Measurements from ENCODE around the gene SMIM41.

SMIM41 gene

GRCh38 chr12:52056801-52057637, 22.5 kb upstream of the SMIM41 start:
- H3K4me3 ChIP-seq (ENCODE audit: low read length in 2 of 2) = no peak overlapping the region
- peaks cover 15% of the 10 kb centered on the region in 2 donors for H3K4me1 ChIP-seq (ENCODE audit: control insufficient read depth in 2 of 2, insufficient read depth in 2 of 2, low read length in 2 of 2)
- no peak overlapping the region for H3K9ac ChIP-seq (ENCODE audit: low read depth in 1 of 2, low read length in 2 of 2)
- no peak overlapping the region for H3K27ac ChIP-seq (ENCODE audit: low read depth in 2 of 2, low read length in 2 of 2)
- H3K36me3 ChIP-seq (ENCODE audit: control insufficient read depth in 2 of 2, insufficient read depth in 2 of 2, low read length in 2 of 2) = peaks cover 15 to 18% of the 10 kb centered on the region in 2 donors
- no peaks in the 10 kb centered on the region for H3K27me3 ChIP-seq (ENCODE audit: control insufficient read depth in 2 of 2, insufficient read depth in 2 of 2, low read length in 2 of 2)
- no peaks in the 10 kb centered on the region for H3K9me3 ChIP-seq (ENCODE audit: control insufficient read depth in 2 of 2, low read length in 2 of 2)

DNA sequence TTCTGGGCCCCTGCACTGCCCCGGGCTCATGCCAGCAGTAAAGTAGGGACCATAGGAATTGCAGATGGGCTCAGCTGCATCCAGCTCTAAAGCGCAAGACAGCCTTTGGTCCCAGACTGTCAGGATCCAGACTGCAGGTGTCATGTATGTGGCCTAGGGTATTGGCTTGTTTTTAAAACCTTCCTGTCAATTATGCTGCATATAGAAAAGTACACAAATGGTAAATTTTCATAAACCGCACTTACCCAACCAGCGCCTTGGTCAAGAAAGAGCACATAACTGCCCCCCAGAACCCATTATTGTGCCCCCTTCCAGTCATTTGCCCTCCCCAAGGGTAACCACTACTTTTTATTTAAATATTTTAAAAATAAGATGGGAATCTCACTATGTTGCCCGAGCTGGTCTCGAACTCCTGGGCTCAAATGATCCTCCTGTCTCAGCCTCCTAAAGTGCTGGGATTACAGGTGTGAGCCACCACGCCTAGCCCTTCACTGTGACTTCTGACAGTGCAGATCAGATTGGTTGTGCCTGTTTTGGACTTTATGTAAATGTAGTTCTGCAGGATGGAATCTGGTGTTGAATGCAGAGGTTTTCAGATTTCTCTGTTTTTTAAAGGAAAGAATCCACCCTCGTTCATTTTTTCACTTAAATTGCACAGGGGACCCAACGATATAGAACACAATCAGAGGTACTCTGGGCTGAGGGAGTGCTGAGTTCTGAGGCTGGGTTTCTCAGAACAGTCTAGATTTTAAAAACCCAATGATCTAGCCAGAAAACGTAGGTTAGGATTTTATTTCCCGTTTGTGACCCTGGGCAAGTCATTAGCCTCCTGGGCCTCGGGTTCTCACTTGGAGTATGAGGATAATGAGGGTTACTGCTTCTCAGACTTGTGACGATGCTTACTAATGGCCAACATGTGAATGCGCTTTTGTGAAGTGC, 21.6 kb upstream of the SMIM41 start:
- Histone ChIP-seq H3K36me3 (ENCODE audit: control insufficient read depth in 2 of 2, insufficient read depth in 2 of 2, low read length in 2 of 2) (peaks cover 15 to 18% of the 10 kb centered on the region in 2 donors), H3K4me3 (ENCODE audit: low read length in 2 of 2) (no peak overlapping the region), H3K27ac (ENCODE audit: low read depth in 2 of 2, low read length in 2 of 2) (no peak overlapping the region)

GRCh38 chr12:52058631-52059361, 20.7 kb upstream of the SMIM41 start:
- no peak overlapping the region for H3K9ac ChIP-seq (ENCODE audit: low read depth in 1 of 2, low read length in 2 of 2)
- no peak overlapping the region for H3K4me3 ChIP-seq (ENCODE audit: low read length in 2 of 2)
- no peaks in the 10 kb centered on the region for H3K9me3 ChIP-seq (ENCODE audit: control insufficient read depth in 2 of 2, low read length in 2 of 2)
- H3K27ac ChIP-seq (ENCODE audit: low read depth in 2 of 2, low read length in 2 of 2) = no peak overlapping the region
- H3K27me3 ChIP-seq (ENCODE audit: control insufficient read depth in 2 of 2, insufficient read depth in 2 of 2, low read length in 2 of 2) = no peaks in the 10 kb centered on the region
- H3K4me1 ChIP-seq (ENCODE audit: control insufficient read depth in 2 of 2, insufficient read depth in 2 of 2, low read length in 2 of 2) = peaks cover 0 to 7% of the 10 kb centered on the region in 2 donors
- H3K36me3 ChIP-seq (ENCODE audit: control insufficient read depth in 2 of 2, insufficient read depth in 2 of 2, low read length in 2 of 2) = peaks cover 15 to 18% of the 10 kb centered on the region in 2 donors

More for the DNA sequence above, 21.6 kb upstream of the SMIM41 start:
- H3K9me3 ChIP-seq (ENCODE audit: control insufficient read depth in 2 of 2, low read length in 2 of 2) = no peaks in the 10 kb centered on the region
- no peaks in the 10 kb centered on the region for H3K27me3 ChIP-seq (ENCODE audit: control insufficient read depth in 2 of 2, insufficient read depth in 2 of 2, low read length in 2 of 2)
- peaks cover 7 to 11% of the 10 kb centered on the region in 2 donors for H3K4me1 ChIP-seq (ENCODE audit: control insufficient read depth in 2 of 2, insufficient read depth in 2 of 2, low read length in 2 of 2)
- no peak overlapping the region for H3K9ac ChIP-seq (ENCODE audit: low read depth in 1 of 2, low read length in 2 of 2)

- Histone ChIP-seq H3K4me3 (ENCODE audit: low read length in 2 of 2) (no peak overlapping the region), H3K9ac (ENCODE audit: low read depth in 1 of 2, low read length in 2 of 2) (no peak overlapping the region), H3K27me3 (ENCODE audit: control insufficient read depth in 2 of 2, insufficient read depth in 2 of 2, low read length in 2 of 2) (no peaks in the 10 kb centered on the region), H3K27ac (ENCODE audit: low read depth in 2 of 2, low read length in 2 of 2) (no peak overlapping the region), H3K36me3 (ENCODE audit: control insufficient read depth in 2 of 2, insufficient read depth in 2 of 2, low read length in 2 of 2) (peaks cover 15 to 16% of the 10 kb centered on the region in 2 donors), H3K9me3 (ENCODE audit: control insufficient read depth in 2 of 2, low read length in 2 of 2) (no peaks in the 10 kb centered on the region), H3K4me1 (ENCODE audit: control insufficient read depth in 2 of 2, insufficient read depth in 2 of 2, low read length in 2 of 2) (peaks cover 0 to 7% of the 10 kb centered on the region in 2 donors)
These were observed 19.7 kb upstream of the SMIM41 start for GRCh38 chr12:52059582-52060497.

DNA sequence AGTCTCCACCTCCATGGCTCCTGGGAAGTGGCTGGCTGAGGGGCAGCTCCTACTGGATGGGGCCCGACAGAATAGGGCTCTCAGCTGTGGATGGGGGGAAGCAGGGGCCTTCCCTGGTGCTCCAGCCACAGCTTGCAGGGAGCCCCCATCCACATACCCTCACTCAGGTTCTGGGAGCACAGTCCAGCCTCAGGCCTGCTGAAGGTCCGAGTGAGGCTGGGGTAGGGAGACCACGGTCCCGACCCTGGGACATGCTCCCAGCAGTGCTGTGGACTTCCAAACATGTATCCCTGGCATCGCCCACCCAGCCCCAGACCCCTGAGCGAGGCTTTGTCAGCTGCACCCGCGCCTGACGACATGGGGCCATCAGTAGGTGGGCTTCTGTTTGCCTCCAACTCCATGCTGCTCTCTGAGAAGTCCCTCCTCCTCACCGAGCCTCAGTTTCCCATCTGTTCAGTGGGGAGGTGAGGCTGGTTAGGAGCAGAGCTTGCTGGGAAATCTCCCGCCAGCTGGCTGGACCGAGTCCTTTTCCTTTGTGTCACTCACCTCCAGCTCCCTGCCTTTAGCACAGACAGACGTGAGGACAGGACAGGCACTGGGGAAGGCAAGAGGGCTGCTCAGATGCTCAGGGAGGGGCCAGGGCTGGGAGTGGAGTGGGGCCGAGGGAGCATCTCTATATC, 18.9 kb upstream of the SMIM41 start:
- no peaks in the 10 kb centered on the region for H3K27me3 ChIP-seq (ENCODE audit: control insufficient read depth in 2 of 2, insufficient read depth in 2 of 2, low read length in 2 of 2)
- H3K4me1 ChIP-seq (ENCODE audit: control insufficient read depth in 2 of 2, insufficient read depth in 2 of 2, low read length in 2 of 2) = peaks cover 0 to 7% of the 10 kb centered on the region in 2 donors
- H3K9me3 ChIP-seq (ENCODE audit: control insufficient read depth in 2 of 2, low read length in 2 of 2) = no peaks in the 10 kb centered on the region
- H3K27ac ChIP-seq (ENCODE audit: low read depth in 2 of 2, low read length in 2 of 2) = no peak overlapping the region
- H3K36me3 ChIP-seq (ENCODE audit: control insufficient read depth in 2 of 2, insufficient read depth in 2 of 2, low read length in 2 of 2) = peaks cover 10 to 15% of the 10 kb centered on the region in 2 donors
- H3K4me3 ChIP-seq (ENCODE audit: low read length in 2 of 2) = no peak overlapping the region
- no peak overlapping the region for H3K9ac ChIP-seq (ENCODE audit: low read depth in 1 of 2, low read length in 2 of 2)

- Histone ChIP-seq H3K27me3 (ENCODE audit: control insufficient read depth in 2 of 2, insufficient read depth in 2 of 2, low read length in 2 of 2) (no peaks in the 10 kb centered on the region), H3K36me3 (ENCODE audit: control insufficient read depth in 2 of 2, insufficient read depth in 2 of 2, low read length in 2 of 2) (peaks cover 10% of the 10 kb centered on the region in 2 donors), H3K27ac (ENCODE audit: low read depth in 2 of 2, low read length in 2 of 2) (peak overlapping the region in 1 of 2 donors; percentile 52), H3K4me1 (ENCODE audit: control insufficient read depth in 2 of 2, insufficient read depth in 2 of 2, low read length in 2 of 2) (peaks cover 0 to 7% of the 10 kb centered on the region in 2 donors), H3K4me3 (ENCODE audit: low read length in 2 of 2) (no peak overlapping the region), H3K9ac (ENCODE audit: low read depth in 1 of 2, low read length in 2 of 2) (no peak overlapping the region), H3K9me3 (ENCODE audit: control insufficient read depth in 2 of 2, low read length in 2 of 2) (no peaks in the 10 kb centered on the region)
These were observed 17.9 kb upstream of the SMIM41 start for GRCh38 chr12:52061470-52062166.

DNA sequence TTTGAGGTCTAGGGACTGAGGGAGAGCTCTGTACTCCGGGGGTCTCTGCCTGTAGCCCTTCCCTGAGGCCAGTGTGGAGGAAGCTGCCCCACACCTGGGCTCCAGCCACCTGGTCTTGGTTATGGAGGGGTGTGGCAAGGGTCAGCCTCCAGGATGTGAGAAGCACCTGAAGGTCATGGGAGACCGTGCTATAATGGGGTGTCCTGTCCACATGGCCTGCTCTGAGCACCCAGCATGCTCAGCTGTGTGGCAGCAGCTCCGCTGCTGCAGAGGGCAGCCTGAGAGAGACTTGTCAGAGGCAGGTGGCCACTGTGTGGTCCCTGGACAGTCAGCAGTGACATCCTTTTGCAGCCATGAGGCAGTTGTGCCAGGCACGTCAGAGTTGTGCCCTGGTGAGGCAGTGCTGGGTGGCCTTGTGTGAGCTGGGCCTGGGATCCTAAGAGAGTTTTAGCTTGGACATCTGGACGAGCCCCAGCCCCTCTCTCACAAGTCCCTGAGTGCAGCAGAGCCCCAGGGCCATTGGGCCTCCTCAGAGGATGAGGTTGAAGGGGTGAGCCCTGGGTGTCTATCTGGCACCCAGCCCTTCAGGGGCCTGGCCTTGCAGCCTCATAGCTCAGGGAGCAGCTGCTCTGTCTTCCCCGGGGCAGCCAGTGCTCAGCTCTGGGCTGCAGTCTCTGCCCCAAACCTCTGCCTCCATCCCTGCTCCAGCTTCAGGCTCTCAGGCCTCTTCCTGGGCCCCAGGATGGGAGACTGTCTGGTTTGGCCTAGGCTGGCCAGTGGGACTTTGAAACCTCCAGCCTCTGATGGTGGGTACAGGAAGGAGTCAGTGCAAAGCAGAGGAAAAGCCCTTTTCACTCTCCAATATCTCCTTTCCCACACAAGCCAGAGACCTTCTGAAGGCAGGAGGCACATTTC, 17.1 kb upstream of the SMIM41 start:
- H3K27ac ChIP-seq (ENCODE audit: low read depth in 2 of 2, low read length in 2 of 2) = peak overlapping the region in 1 of 2 donors; percentile 52
- peaks cover 2 to 6% of the 10 kb centered on the region in 2 donors for H3K36me3 ChIP-seq (ENCODE audit: control insufficient read depth in 2 of 2, insufficient read depth in 2 of 2, low read length in 2 of 2)
- no peak overlapping the region for H3K9ac ChIP-seq (ENCODE audit: low read depth in 1 of 2, low read length in 2 of 2)
- no peak overlapping the region for H3K4me3 ChIP-seq (ENCODE audit: low read length in 2 of 2)
- no peaks in the 10 kb centered on the region for H3K27me3 ChIP-seq (ENCODE audit: control insufficient read depth in 2 of 2, insufficient read depth in 2 of 2, low read length in 2 of 2)
- peaks cover 0 to 7% of the 10 kb centered on the region in 2 donors for H3K4me1 ChIP-seq (ENCODE audit: control insufficient read depth in 2 of 2, insufficient read depth in 2 of 2, low read length in 2 of 2)
- no peaks in the 10 kb centered on the region for H3K9me3 ChIP-seq (ENCODE audit: control insufficient read depth in 2 of 2, low read length in 2 of 2)
